ENCODE measurements around the gene RBFOX1. TPM values are rescaled to one million over a fixed set of nuclear protein-coding genes. Genes with fewer than 3 reads are reported as not detected.
"Not testable (repeated sequence)": the region's sequence is repeated elsewhere in the genome, so short reads cannot be mapped to it uniquely, and the experiment has no call there.

RBFOX1 gene
- polyA plus RNA-seq, 1 donor from 2014 or later, result 56.8 TPM

DNA sequence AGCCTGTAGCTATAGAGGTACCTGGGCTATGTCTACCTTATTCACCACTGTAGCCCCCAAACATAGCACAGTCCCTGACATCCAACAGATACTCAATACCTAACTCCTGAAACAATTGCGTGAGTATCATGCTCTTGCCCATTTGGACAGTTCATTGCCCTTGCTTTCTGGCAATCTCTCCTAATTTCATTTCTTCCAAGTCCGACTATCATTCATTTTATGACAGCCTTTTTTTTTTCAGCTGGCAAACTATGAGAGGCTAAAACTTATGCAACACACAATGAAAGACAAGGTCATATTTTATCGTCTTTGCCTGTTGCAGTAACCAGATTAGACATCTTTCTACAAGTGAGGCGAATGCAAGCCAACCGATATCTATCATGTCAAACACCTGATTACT, 169.2 kb downstream of the RBFOX1 start:
- H3K9me3 ChIP-seq (ENCODE audit: low read length), result no peaks in the 10 kb centered on the region
- H3K36me3 ChIP-seq (ENCODE audit: insufficient read depth, low read length), result no peaks in the 10 kb centered on the region
- no peak overlapping the region for H3K4me3 ChIP-seq (ENCODE audit: low read length)
- no peaks in the 10 kb centered on the region for H4K20me1 ChIP-seq (ENCODE audit: insufficient read depth)
- H3K27me3 ChIP-seq (ENCODE audit: insufficient read depth, low read depth, low read length), result no peaks in the 10 kb centered on the region
- H3K9me2 ChIP-seq (ENCODE audit: insufficient read depth, low read length), result no peaks in the 10 kb centered on the region
- no peaks in the 10 kb centered on the region for H3K79me2 ChIP-seq (replicated peaks; ENCODE audit: insufficient read depth, low read length)
- H3K27ac ChIP-seq (ENCODE audit: low read length), result no peak overlapping the region
- H2AFZ ChIP-seq (ENCODE audit: low read depth, low read length), result no peak overlapping the region
- no peak overlapping the region for H3K9ac ChIP-seq (ENCODE audit: low read length)
- no peak for TF ChIP-seq TAF1 (IDR thresholded peaks at IDR 0.05; ENCODE audit: low read depth)
- TF ChIP-seq MXI1 (conservative IDR thresholded peaks at IDR 0.05; ENCODE audit: poor library complexity, severe bottlenecking), result no peak
- no peak for TF ChIP-seq EZH2 (IDR thresholded peaks at IDR 0.05; ENCODE audit: borderline replicate concordance, insufficient read depth, low read length, poor library complexity, severe bottlenecking)
- TF ChIP-seq EP300 (conservative IDR thresholded peaks at IDR 0.05; ENCODE audit: poor library complexity, severe bottlenecking), result no peak
- TF ChIP-seq, protein P1, sequence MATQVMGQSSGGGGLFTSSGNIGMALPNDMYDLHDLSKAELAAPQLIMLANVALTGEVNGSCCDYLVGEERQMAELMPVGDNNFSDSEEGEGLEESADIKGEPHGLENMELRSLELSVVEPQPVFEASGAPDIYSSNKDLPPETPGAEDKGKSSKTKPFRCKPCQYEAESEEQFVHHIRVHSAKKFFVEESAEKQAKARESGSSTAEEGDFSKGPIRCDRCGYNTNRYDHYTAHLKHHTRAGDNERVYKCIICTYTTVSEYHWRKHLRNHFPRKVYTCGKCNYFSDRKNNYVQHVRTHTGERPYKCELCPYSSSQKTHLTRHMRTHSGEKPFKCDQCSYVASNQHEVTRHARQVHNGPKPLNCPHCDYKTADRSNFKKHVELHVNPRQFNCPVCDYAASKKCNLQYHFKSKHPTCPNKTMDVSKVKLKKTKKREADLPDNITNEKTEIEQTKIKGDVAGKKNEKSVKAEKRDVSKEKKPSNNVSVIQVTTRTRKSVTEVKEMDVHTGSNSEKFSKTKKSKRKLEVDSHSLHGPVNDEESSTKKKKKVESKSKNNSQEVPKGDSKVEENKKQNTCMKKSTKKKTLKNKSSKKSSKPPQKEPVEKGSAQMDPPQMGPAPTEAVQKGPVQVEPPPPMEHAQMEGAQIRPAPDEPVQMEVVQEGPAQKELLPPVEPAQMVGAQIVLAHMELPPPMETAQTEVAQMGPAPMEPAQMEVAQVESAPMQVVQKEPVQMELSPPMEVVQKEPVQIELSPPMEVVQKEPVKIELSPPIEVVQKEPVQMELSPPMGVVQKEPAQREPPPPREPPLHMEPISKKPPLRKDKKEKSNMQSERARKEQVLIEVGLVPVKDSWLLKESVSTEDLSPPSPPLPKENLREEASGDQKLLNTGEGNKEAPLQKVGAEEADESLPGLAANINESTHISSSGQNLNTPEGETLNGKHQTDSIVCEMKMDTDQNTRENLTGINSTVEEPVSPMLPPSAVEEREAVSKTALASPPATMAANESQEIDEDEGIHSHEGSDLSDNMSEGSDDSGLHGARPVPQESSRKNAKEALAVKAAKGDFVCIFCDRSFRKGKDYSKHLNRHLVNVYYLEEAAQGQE (IDR thresholded peaks at IDR 0.05; ENCODE audit: borderline replicate concordance), result no peak
- H3F3A ChIP-seq (ENCODE audit: insufficient read depth, low read length, poor library complexity, severe bottlenecking), result no peaks in the 10 kb centered on the region
- no peak overlapping the region for H3K4me2 ChIP-seq (ENCODE audit: low read length)

DNA sequence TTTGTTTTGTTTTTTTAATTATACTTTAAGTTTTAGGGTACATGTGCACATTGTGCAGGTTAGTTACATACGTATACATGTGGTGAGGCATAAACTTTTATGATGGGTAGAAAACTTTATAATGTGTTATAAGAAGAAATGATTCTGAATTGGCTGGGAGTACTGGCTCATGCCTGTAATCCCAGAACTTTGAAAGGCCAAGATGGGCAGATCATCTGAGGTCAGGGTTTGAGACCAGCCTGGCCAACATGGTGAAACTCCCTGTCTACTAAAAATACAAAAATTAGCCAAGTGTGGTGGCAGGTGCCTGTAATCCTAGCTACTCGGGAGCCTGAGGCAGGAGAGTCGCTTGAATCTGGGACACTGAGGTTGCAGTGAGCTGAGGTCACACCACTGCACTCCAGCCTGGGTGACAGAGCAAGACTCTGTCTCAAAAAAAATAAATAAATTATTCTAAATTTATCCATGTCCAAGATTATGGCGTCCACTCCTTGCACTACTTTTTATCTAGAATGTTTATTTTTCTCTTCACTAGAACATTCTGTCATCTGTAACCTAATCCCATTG, 170.0 kb downstream of the RBFOX1 start:
- H2AFZ ChIP-seq (ENCODE audit: low read depth, low read length); H3K9ac ChIP-seq (ENCODE audit: low read length); H3K79me2 ChIP-seq (replicated peaks; ENCODE audit: insufficient read depth, low read length); H4K20me1 ChIP-seq (ENCODE audit: insufficient read depth); H3K9me2 ChIP-seq (ENCODE audit: insufficient read depth, low read length); H3K9me3 ChIP-seq (ENCODE audit: low read length); H3K27me3 ChIP-seq (ENCODE audit: insufficient read depth, low read depth, low read length); H3K36me3 ChIP-seq (ENCODE audit: insufficient read depth, low read length); H3F3A ChIP-seq (ENCODE audit: insufficient read depth, low read length, poor library complexity, severe bottlenecking); H3K4me3 ChIP-seq (ENCODE audit: low read length); H3K27ac ChIP-seq (ENCODE audit: low read length); H3K4me2 ChIP-seq (ENCODE audit: low read length): not testable (repeated sequence)

GRCh38 chr16:7503666-7504065, 171.0 kb downstream of the RBFOX1 start:
- Histone ChIP-seq H3F3A (ENCODE audit: insufficient read depth, low read length, poor library complexity, severe bottlenecking) (no peaks in the 10 kb centered on the region), H3K36me3 (ENCODE audit: insufficient read depth, low read length) (no peaks in the 10 kb centered on the region), H2AFZ (ENCODE audit: low read depth, low read length) (no peak overlapping the region), H4K20me1 (ENCODE audit: insufficient read depth) (no peaks in the 10 kb centered on the region), H3K4me2 (ENCODE audit: low read length) (no peak overlapping the region), H3K27me3 (ENCODE audit: insufficient read depth, low read depth, low read length) (no peaks in the 10 kb centered on the region), H3K4me3 (ENCODE audit: low read length) (no peak overlapping the region), H3K9ac (ENCODE audit: low read length) (no peak overlapping the region), H3K9me3 (ENCODE audit: low read length) (no peaks in the 10 kb centered on the region), H3K27ac (ENCODE audit: low read length) (no peak overlapping the region), H3K79me2 (replicated peaks; ENCODE audit: insufficient read depth, low read length) (no peaks in the 10 kb centered on the region), H3K9me2 (ENCODE audit: insufficient read depth, low read length) (no peaks in the 10 kb centered on the region)
- TF ChIP-seq RAD21 (conservative IDR thresholded peaks at IDR 0.05), result no peak
- TF ChIP-seq SMC3 (conservative IDR thresholded peaks at IDR 0.05; ENCODE audit: poor library complexity), result no peak
- TF ChIP-seq MXI1 (conservative IDR thresholded peaks at IDR 0.05; ENCODE audit: poor library complexity, severe bottlenecking), result no peak
- TF ChIP-seq CTCF (IDR thresholded peaks at IDR 0.05; ENCODE audit: poor library complexity, severe bottlenecking), result no peak
- TF ChIP-seq, protein P1 (IDR thresholded peaks at IDR 0.05; ENCODE audit: borderline replicate concordance), result no peak
- no peak for TF ChIP-seq TAF1 (IDR thresholded peaks at IDR 0.05; ENCODE audit: low read depth)
- no peak for TF ChIP-seq EP300 (conservative IDR thresholded peaks at IDR 0.05; ENCODE audit: poor library complexity, severe bottlenecking)
